ENCODE measurements around the gene STX1B.

The STX1B gene

GRCh38 chr16:30963925-30964511, 46.4 kb downstream of the STX1B start:
- no peaks in the 10 kb centered on the region for H3K4me1 ChIP-seq (ENCODE audit: control insufficient read depth in 1 of 2, insufficient read depth in 2 of 2, low read length in 2 of 2)
- H4K8ac ChIP-seq (ENCODE audit: low read depth, low read length), result no peak overlapping the region
- no peaks in the 10 kb centered on the region for H3K79me1 ChIP-seq (ENCODE audit: low read length)
- H3K9me3 ChIP-seq (ENCODE audit: insufficient read depth, low read depth, low read length), result no peaks in the 10 kb centered on the region
- no peak overlapping the region for H3K23ac ChIP-seq (ENCODE audit: low read length)
- no peak overlapping the region for H3K4me2 ChIP-seq (ENCODE audit: low read length)
- no peak overlapping the region for H2BK120ac ChIP-seq (ENCODE audit: insufficient read depth, low read length, poor library complexity)
- WGBS (ENCODE audit: extremely low coverage, insufficient coverage, insufficient read length), result no CpG with 5 or more reads among the region's 18 CpGs
- H3K4ac ChIP-seq (ENCODE audit: low read depth, low read length), result no peak overlapping the region
- H3K9ac ChIP-seq (ENCODE audit: low read length), result no peak overlapping the region
- H2BK5ac ChIP-seq (ENCODE audit: low read depth, low read length, poor library complexity), result no peak overlapping the region
- DNase-seq, result no peak
- H3K79me2 ChIP-seq (ENCODE audit: control insufficient read depth, insufficient read depth, low read length, poor library complexity), result no peaks in the 10 kb centered on the region
- no peaks in the 10 kb centered on the region for H3K27me3 ChIP-seq (ENCODE audit: insufficient read depth, low read length)
- H3K27ac ChIP-seq (ENCODE audit: low read depth, low read length), result no peak overlapping the region
- H4K12ac ChIP-seq (ENCODE audit: low read depth, low read length), result no peak overlapping the region
- no peak overlapping the region for H2AK5ac ChIP-seq (ENCODE audit: low read length)
- no peak overlapping the region for H3K4me3 ChIP-seq (ENCODE audit: low read depth, low read length)
- no peak overlapping the region for H3K14ac ChIP-seq (ENCODE audit: low read length)
- no peak overlapping the region for H4K91ac ChIP-seq (ENCODE audit: low read depth, low read length)
- peaks cover 72 to 80% of the 10 kb centered on the region in 2 experiments for H3K36me3 ChIP-seq (ENCODE audit: control insufficient read depth in 1 of 2, insufficient read depth in 2 of 2, low read length in 2 of 2)
- H2BK12ac ChIP-seq (ENCODE audit: low read length), result no peak overlapping the region
- no peak overlapping the region for H2AFZ ChIP-seq (ENCODE audit: insufficient read depth, low read length, poor library complexity)
- no peak overlapping the region for H3K18ac ChIP-seq (ENCODE audit: low read length)

- Histone ChIP-seq H3K36me3 (ENCODE audit: control insufficient read depth in 1 of 2, insufficient read depth in 2 of 2, low read length in 2 of 2) (peaks cover 59 to 66% of the 10 kb centered on the region in 2 experiments), H4K12ac (ENCODE audit: low read depth, low read length) (no peak overlapping the region), H3K4me2 (ENCODE audit: low read length) (no peak overlapping the region), H3K9me3 (ENCODE audit: insufficient read depth, low read depth, low read length) (no peaks in the 10 kb centered on the region), H3K18ac (ENCODE audit: low read length) (no peak overlapping the region), H4K91ac (ENCODE audit: low read depth, low read length) (no peak overlapping the region), H3K79me1 (ENCODE audit: low read length) (peaks cover 8% of the 10 kb centered on the region), H3K79me2 (ENCODE audit: control insufficient read depth, insufficient read depth, low read length, poor library complexity) (peaks cover 6% of the 10 kb centered on the region), H2BK5ac (ENCODE audit: low read depth, low read length, poor library complexity) (no peak overlapping the region), H3K23ac (ENCODE audit: low read length) (no peak overlapping the region), H3K4me3 (ENCODE audit: low read depth, low read length) (no peak overlapping the region), H4K8ac (ENCODE audit: low read depth, low read length) (no peak overlapping the region), H3K27me3 (ENCODE audit: insufficient read depth, low read length) (no peaks in the 10 kb centered on the region), H2BK120ac (ENCODE audit: insufficient read depth, low read length, poor library complexity) (no peak overlapping the region), H3K9ac (ENCODE audit: low read length) (no peak overlapping the region), H2AK5ac (ENCODE audit: low read length) (no peak overlapping the region), H2AFZ (ENCODE audit: insufficient read depth, low read length, poor library complexity) (no peak overlapping the region), H3K14ac (ENCODE audit: low read length) (no peak overlapping the region), H3K27ac (ENCODE audit: low read depth, low read length) (no peak overlapping the region), H3K4ac (ENCODE audit: low read depth, low read length) (no peak overlapping the region), H3K4me1 (ENCODE audit: control insufficient read depth in 1 of 2, insufficient read depth in 2 of 2, low read length in 2 of 2) (peaks cover 5% of the 10 kb centered on the region in 2 experiments), H2BK12ac (ENCODE audit: low read length) (no peak overlapping the region)
- WGBS (ENCODE audit: extremely low coverage, insufficient coverage, insufficient read length), result no CpG with 5 or more reads among the region's 11 CpGs
- no peak for DNase-seq
These were observed 49.1 kb downstream of the STX1B start for GRCh38 chr16:30961384-30961783.

- Histone ChIP-seq H3K79me1 (ENCODE audit: low read length) (peaks cover 8% of the 10 kb centered on the region), H2AFZ (ENCODE audit: insufficient read depth, low read length, poor library complexity) (no peak overlapping the region), H2BK120ac (ENCODE audit: insufficient read depth, low read length, poor library complexity) (no peak overlapping the region), H3K79me2 (ENCODE audit: control insufficient read depth, insufficient read depth, low read length, poor library complexity) (peaks cover 6% of the 10 kb centered on the region), H4K91ac (ENCODE audit: low read depth, low read length) (peak overlapping the region; percentile 98), H3K4ac (ENCODE audit: low read depth, low read length) (peak overlapping the region; percentile 44), H3K27ac (ENCODE audit: low read depth, low read length) (peak overlapping the region; percentile 96), H3K18ac (ENCODE audit: low read length) (peak overlapping the region; percentile 11), H4K12ac (ENCODE audit: low read depth, low read length) (no peak overlapping the region), H2BK12ac (ENCODE audit: low read length) (no peak overlapping the region), H2AK5ac (ENCODE audit: low read length) (no peak overlapping the region), H3K9me3 (ENCODE audit: insufficient read depth, low read depth, low read length) (no peaks in the 10 kb centered on the region), H3K36me3 (ENCODE audit: control insufficient read depth in 1 of 2, insufficient read depth in 2 of 2, low read length in 2 of 2) (peaks cover 32 to 39% of the 10 kb centered on the region in 2 experiments), H3K27me3 (ENCODE audit: insufficient read depth, low read length) (no peaks in the 10 kb centered on the region), H3K4me1 (ENCODE audit: control insufficient read depth in 1 of 2, insufficient read depth in 2 of 2, low read length in 2 of 2) (peaks cover 7 to 10% of the 10 kb centered on the region in 2 experiments), H4K8ac (ENCODE audit: low read depth, low read length) (peak overlapping the region; percentile 96), H3K4me3 (ENCODE audit: low read depth, low read length) (peak overlapping the region; percentile 84), H3K4me2 (ENCODE audit: low read length) (peak overlapping the region; percentile 79), H3K14ac (ENCODE audit: low read length) (peak overlapping the region; percentile 91), H3K23ac (ENCODE audit: low read length) (no peak overlapping the region), H2BK5ac (ENCODE audit: low read depth, low read length, poor library complexity) (no peak overlapping the region), H3K9ac (ENCODE audit: low read length) (peak overlapping the region; percentile 74)
- peak in 1 of 2 donors; percentile 40 for DNase-seq
- WGBS (ENCODE audit: extremely low coverage, insufficient coverage, insufficient read length), result no CpG with 5 or more reads among the region's 55 CpGs
These were observed 52.0 kb downstream of the STX1B start for GRCh38 chr16:30958175-30959079.

- no CpG with 5 or more reads among the region's 85 CpGs for WGBS (ENCODE audit: extremely low coverage, insufficient coverage, insufficient read length)
These were observed 52.8 kb downstream of the STX1B start, which contains the start of gene SETD1A for GRCh38 chr16:30957456-30958174. TSS of gene SETD1A (plus strand) at chr16:30957754. CDS start at chr16:30958732, 978 bp downstream.

More at GRCh38 chr16:30957456-30958174, 52.8 kb downstream of the STX1B start, which contains the start of gene SETD1A:
- H3K27ac ChIP-seq (ENCODE audit: low read depth, low read length), result peak within 1 kb of the TSS; percentile 96
- H3K14ac ChIP-seq (ENCODE audit: low read length), result peak within 1 kb of the TSS; percentile 91
- H3K36me3 ChIP-seq (ENCODE audit: control insufficient read depth in 1 of 2, insufficient read depth in 2 of 2, low read length in 2 of 2), result peaks cover 27 to 32% of the 10 kb centered on the region in 2 experiments
- H2AFZ ChIP-seq (ENCODE audit: insufficient read depth, low read length, poor library complexity), result peak within 1 kb of the TSS; percentile 93
- no peaks in the 10 kb centered on the region for H3K27me3 ChIP-seq (ENCODE audit: insufficient read depth, low read length)
- H2BK120ac ChIP-seq (ENCODE audit: insufficient read depth, low read length, poor library complexity), result peak within 1 kb of the TSS; percentile 99
- H4K8ac ChIP-seq (ENCODE audit: low read depth, low read length), result peak within 1 kb of the TSS; percentile 96
- H3K9me3 ChIP-seq (ENCODE audit: insufficient read depth, low read depth, low read length), result no peaks in the 10 kb centered on the region
- peak within 1 kb of the TSS; percentile 92 for H4K12ac ChIP-seq (ENCODE audit: low read depth, low read length)
- H3K23ac ChIP-seq (ENCODE audit: low read length), result no peak within 1 kb of the TSS
- peak within 1 kb of the TSS; percentile 64 for H2BK12ac ChIP-seq (ENCODE audit: low read length)
- H4K91ac ChIP-seq (ENCODE audit: low read depth, low read length), result peak within 1 kb of the TSS; percentile 98
- peak within 1 kb of the TSS; percentile 84 for H3K4me3 ChIP-seq (ENCODE audit: low read depth, low read length)
- H3K4me1 ChIP-seq (ENCODE audit: control insufficient read depth in 1 of 2, insufficient read depth in 2 of 2, low read length in 2 of 2), result peaks cover 9 to 12% of the 10 kb centered on the region in 2 experiments
- peaks cover 8% of the 10 kb centered on the region for H3K79me1 ChIP-seq (ENCODE audit: low read length)
- peak within 1 kb of the TSS; percentile 75 for H3K4ac ChIP-seq (ENCODE audit: low read depth, low read length)
- H3K9ac ChIP-seq (ENCODE audit: low read length), result peak within 1 kb of the TSS; percentile 99
- no peak within 1 kb of the TSS for H2AK5ac ChIP-seq (ENCODE audit: low read length)
- H3K79me2 ChIP-seq (ENCODE audit: control insufficient read depth, insufficient read depth, low read length, poor library complexity), result peaks cover 6% of the 10 kb centered on the region
- H3K4me2 ChIP-seq (ENCODE audit: low read length), result peak within 1 kb of the TSS; percentile 79
- H2BK5ac ChIP-seq (ENCODE audit: low read depth, low read length, poor library complexity), result peak within 1 kb of the TSS; percentile 97
- peak within 1 kb of the TSS; percentile 93 for H3K18ac ChIP-seq (ENCODE audit: low read length)
- DNase-seq, result peak; percentile 93 to 96
